Progenitor cell of endocrine pancreas (in vitro differentiated cells): Measurements from ENCODE around the gene NRXN3. TPM values are rescaled to one million over a fixed set of nuclear protein-coding genes. Genes with fewer than 3 reads are reported as not detected.

Experiments used
- DNase-seq: peaks from one replicate; pipeline ENCODE4 v3.0.0; 2021; ENCODE audit warnings: low spot score; ENCODE audit not compliant: unreplicated experiment
- H3K27ac Mint-ChIP-seq: 2 replicates; pipeline ENCODE4 v1.8.0; 2021; ENCODE audit warnings: mild to moderate bottlenecking, moderate library complexity, mixed read lengths
- H3K27me3 Mint-ChIP-seq: 2 replicates; pipeline ENCODE4 v1.8.0; 2021; ENCODE audit warnings: mixed read lengths
- H3K36me3 Mint-ChIP-seq: 2 replicates; pipeline ENCODE4 v1.8.0; 2022; ENCODE audit warnings: mixed read lengths; ENCODE audit not compliant: insufficient read depth
- H3K4me1 Mint-ChIP-seq: 2 replicates; pipeline ENCODE4 v1.8.0; 2021; ENCODE audit warnings: low read depth, mixed read lengths
- H3K4me3 Mint-ChIP-seq: 2 replicates; pipeline ENCODE4 v1.8.0; 2021; ENCODE audit warnings: low read depth, mild to moderate bottlenecking, moderate library complexity, mixed read lengths
- H3K9me3 Mint-ChIP-seq: 2 replicates; pipeline ENCODE4 v1.8.0; 2021; ENCODE audit warnings: low read depth, mixed read lengths
- total RNA-seq: library from RNA; stranded (reverse); gene quantifications from 2 replicates; pipeline ENCODE4 v1.2.1, GENCODE V29; 2021
- TF ChIP-seq, protein P1 (sequence below): fragments of 200-600 bp; sonication (generic); IDR thresholded peaks from one replicate; pipeline ENCODE4 v1.5.0; 2021; ENCODE audit warnings: antibody characterized with exemption, mild to moderate bottlenecking; ENCODE audit not compliant: unreplicated experiment

Gene NRXN3
- total RNA-seq, 1 donor from 2014 or later = 22.1 TPM

- TF ChIP-seq, protein P1, sequence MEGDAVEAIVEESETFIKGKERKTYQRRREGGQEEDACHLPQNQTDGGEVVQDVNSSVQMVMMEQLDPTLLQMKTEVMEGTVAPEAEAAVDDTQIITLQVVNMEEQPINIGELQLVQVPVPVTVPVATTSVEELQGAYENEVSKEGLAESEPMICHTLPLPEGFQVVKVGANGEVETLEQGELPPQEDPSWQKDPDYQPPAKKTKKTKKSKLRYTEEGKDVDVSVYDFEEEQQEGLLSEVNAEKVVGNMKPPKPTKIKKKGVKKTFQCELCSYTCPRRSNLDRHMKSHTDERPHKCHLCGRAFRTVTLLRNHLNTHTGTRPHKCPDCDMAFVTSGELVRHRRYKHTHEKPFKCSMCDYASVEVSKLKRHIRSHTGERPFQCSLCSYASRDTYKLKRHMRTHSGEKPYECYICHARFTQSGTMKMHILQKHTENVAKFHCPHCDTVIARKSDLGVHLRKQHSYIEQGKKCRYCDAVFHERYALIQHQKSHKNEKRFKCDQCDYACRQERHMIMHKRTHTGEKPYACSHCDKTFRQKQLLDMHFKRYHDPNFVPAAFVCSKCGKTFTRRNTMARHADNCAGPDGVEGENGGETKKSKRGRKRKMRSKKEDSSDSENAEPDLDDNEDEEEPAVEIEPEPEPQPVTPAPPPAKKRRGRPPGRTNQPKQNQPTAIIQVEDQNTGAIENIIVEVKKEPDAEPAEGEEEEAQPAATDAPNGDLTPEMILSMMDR = no peak
- DNase-seq = no peak
- no peak overlapping the region for H3K4me3 Mint-ChIP-seq
- H3K4me1 Mint-ChIP-seq = peaks cover 3% of the 10 kb centered on the region
- H3K9me3 Mint-ChIP-seq = peaks cover 7% of the 10 kb centered on the region
- no peaks in the 10 kb centered on the region for H3K36me3 Mint-ChIP-seq
- peak overlapping the region; percentile 12 for H3K27ac Mint-ChIP-seq
- no peaks in the 10 kb centered on the region for H3K27me3 Mint-ChIP-seq
Observed at GRCh38 chr14:78637908-78638475, 467.8 kb downstream of the NRXN3 start.

GRCh38 chr14:78638926-78639325 lies 468.8 kb downstream of the NRXN3 start:
- Mint-ChIP-seq H3K27ac (no peak overlapping the region), H3K9me3 (peaks cover 7% of the 10 kb centered on the region), H3K4me3 (no peak overlapping the region), H3K36me3 (no peaks in the 10 kb centered on the region), H3K4me1 (peaks cover 2% of the 10 kb centered on the region), H3K27me3 (no peaks in the 10 kb centered on the region)
- no peak for DNase-seq
- TF ChIP-seq, protein P1 = no peak

DNA sequence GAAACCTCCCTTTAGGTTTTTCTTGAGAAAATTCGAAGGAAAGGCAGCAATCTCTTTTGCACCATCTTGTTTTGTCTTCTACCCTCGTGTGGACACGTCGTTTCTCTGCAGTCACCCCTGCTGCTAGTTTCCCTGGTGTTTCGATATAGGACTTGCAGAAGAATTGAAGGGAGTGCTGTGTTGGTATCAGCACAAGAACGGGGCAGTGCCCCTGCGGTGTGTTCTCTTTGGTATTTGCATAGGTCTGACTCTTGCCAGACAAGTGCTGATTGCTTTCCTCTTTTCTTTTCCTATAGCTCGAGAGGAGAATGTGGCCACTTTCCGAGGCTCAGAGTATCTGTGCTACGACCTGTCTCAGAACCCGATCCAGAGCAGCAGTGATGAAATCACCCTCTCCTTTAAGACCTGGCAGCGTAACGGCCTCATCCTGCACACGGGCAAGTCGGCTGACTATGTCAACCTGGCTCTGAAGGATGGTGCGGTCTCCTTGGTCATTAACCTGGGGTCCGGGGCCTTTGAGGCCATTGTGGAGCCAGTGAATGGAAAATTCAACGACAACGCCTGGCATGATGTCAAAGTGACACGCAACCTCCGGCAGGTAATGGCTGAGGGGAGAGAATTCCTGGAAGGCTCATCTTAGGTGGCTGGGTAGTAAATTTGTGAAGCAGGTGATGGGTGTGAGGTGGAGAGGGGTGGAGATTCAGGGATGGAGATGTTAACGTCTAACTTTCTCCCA lies 474.8 kb downstream of the NRXN3 start:
- Mint-ChIP-seq H3K36me3 (no peaks in the 10 kb centered on the region), H3K9me3 (no peaks in the 10 kb centered on the region), H3K27ac (no peak overlapping the region), H3K4me1 (no peaks in the 10 kb centered on the region), H3K4me3 (no peak overlapping the region), H3K27me3 (peaks cover 12% of the 10 kb centered on the region)
- TF ChIP-seq, protein P1 = no peak
- no peak for DNase-seq

GRCh38 chr14:78652727-78653126 lies 482.6 kb downstream of the NRXN3 start:
- peaks cover 3% of the 10 kb centered on the region for H3K27me3 Mint-ChIP-seq
- H3K27ac Mint-ChIP-seq = no peak overlapping the region
- H3K4me3 Mint-ChIP-seq = no peak overlapping the region
- H3K9me3 Mint-ChIP-seq = no peaks in the 10 kb centered on the region
- TF ChIP-seq, protein P1 = no peak
- no peaks in the 10 kb centered on the region for H3K4me1 Mint-ChIP-seq
- DNase-seq = no peak
- no peaks in the 10 kb centered on the region for H3K36me3 Mint-ChIP-seq

- no peaks in the 10 kb centered on the region for H3K9me3 Mint-ChIP-seq
- no peak for DNase-seq
- peaks cover 3% of the 10 kb centered on the region for H3K27me3 Mint-ChIP-seq
- H3K27ac Mint-ChIP-seq = no peak overlapping the region
- H3K4me1 Mint-ChIP-seq = no peaks in the 10 kb centered on the region
- no peak overlapping the region for H3K4me3 Mint-ChIP-seq
- TF ChIP-seq, protein P1 = no peak
- no peaks in the 10 kb centered on the region for H3K36me3 Mint-ChIP-seq
Observed at GRCh38 chr14:78653173-78653572, 483.0 kb downstream of the NRXN3 start.
